GM23338 (cell line): Measurements from ENCODE around the gene PCGF3. TPM values are rescaled to one million over a fixed set of nuclear protein-coding genes. Genes with fewer than 3 reads are reported as not detected.

ENCODE experiments used
- ATAC-seq: fragments of 200-7000 bp; cut with Tn5 transposase; 3 replicates; pipeline ENCODE4 v1.9.1; 2020
- DNase-seq: peaks from one replicate; pipeline ENCODE4 v3.0.0-alpha.2; 2015; ENCODE audit warnings: low spot score
- H2AFZ ChIP-seq: fragments of 200-600 bp; sonication (generic); 2 replicates; pipeline ENCODE4 v1.8.0; 2016; ENCODE audit warnings: antibody characterized with exemption, mild to moderate bottlenecking, moderate library complexity
- H3F3A ChIP-seq: fragments of 200-600 bp; sonication (generic); replicated peaks from 2 replicates; pipeline ENCODE4 v1.8.0; 2017; ENCODE audit warnings: antibody characterized with exemption, mixed run types, low read depth
- H3K27ac ChIP-seq: fragments of 200-600 bp; sonication (generic); 2 replicates; pipeline ENCODE4 v1.6.1; 2016; ENCODE audit warnings: low read depth
- H3K27me3 ChIP-seq: fragments of 200-600 bp; sonication (generic); 2 replicates; pipeline ENCODE4 v1.8.0; 2016; ENCODE audit warnings: mild to moderate bottlenecking, mixed run types, moderate library complexity; ENCODE audit not compliant: insufficient read depth
- H3K36me3 ChIP-seq: fragments of 200-600 bp; sonication (generic); 2 replicates; pipeline ENCODE4 v1.8.0; 2016; ENCODE audit warnings: mild to moderate bottlenecking; ENCODE audit not compliant: insufficient read depth
- H3K4me1 ChIP-seq: fragments of 200-600 bp; sonication (generic); 2 replicates; pipeline ENCODE4 v1.8.0; 2016; ENCODE audit warnings: mild to moderate bottlenecking, moderate library complexity; ENCODE audit not compliant: insufficient read depth
- H3K4me2 ChIP-seq: fragments of 200-600 bp; sonication (generic); 2 replicates; pipeline ENCODE4 v1.7.1; 2017; ENCODE audit warnings: mixed run types
- H3K4me3 ChIP-seq: fragments of 200-600 bp; sonication (generic); 2 replicates; pipeline ENCODE4 v1.6.1; 2016; ENCODE audit warnings: mixed run types
- H3K79me2 ChIP-seq: fragments of 200-600 bp; sonication (generic); replicated peaks from 2 replicates; pipeline ENCODE4 v1.8.0; 2017; ENCODE audit warnings: mild to moderate bottlenecking; ENCODE audit not compliant: insufficient read depth
- H3K9me2 ChIP-seq: fragments of 200-600 bp; sonication (generic); 2 replicates; pipeline ENCODE4 v1.8.0; 2017; ENCODE audit not compliant: insufficient read depth
- H4K20me1 ChIP-seq: fragments of 200-600 bp; sonication (generic); replicated peaks from 2 replicates; pipeline ENCODE4 v1.8.0; 2017; ENCODE audit warnings: mild to moderate bottlenecking; ENCODE audit not compliant: insufficient read depth
- H3K27ac Mint-ChIP-seq: 2 replicates; pipeline ENCODE4 v1.8.0; 2020; ENCODE audit warnings: inconsistent platforms, mild to moderate bottlenecking, moderate library complexity, mixed read lengths
- H3K27me3 Mint-ChIP-seq: 3 replicates; pipeline ENCODE4 v1.8.0; 2022; ENCODE audit warnings: low read depth, mild to moderate bottlenecking, moderate library complexity, mixed read lengths, inconsistent platforms; ENCODE audit not compliant: insufficient read depth, poor library complexity
- H3K36me3 Mint-ChIP-seq: 3 replicates; pipeline ENCODE4 v1.8.0; 2021; ENCODE audit warnings: low read depth, mild to moderate bottlenecking, inconsistent platforms, moderate library complexity, mixed read lengths
- H3K4me1 Mint-ChIP-seq: 3 replicates; pipeline ENCODE4 v1.8.0; 2020; ENCODE audit warnings: mild to moderate bottlenecking, inconsistent platforms, mixed read lengths
- H3K4me3 Mint-ChIP-seq: 3 replicates; pipeline ENCODE4 v1.8.0; 2021; ENCODE audit warnings: moderate library complexity, mild to moderate bottlenecking, inconsistent platforms, mixed read lengths
- H3K9me3 Mint-ChIP-seq: 3 replicates; pipeline ENCODE4 v1.8.0; 2020; ENCODE audit warnings: moderate library complexity, mild to moderate bottlenecking, inconsistent platforms, mixed read lengths
- CREB1 ChIP-seq: fragments of 250-450 bp; sonication (Bioruptor Pico); IDR thresholded peaks from 2 replicates; pipeline ENCODE4 v1.5.0; 2020; ENCODE audit warnings: low read depth, mild to moderate bottlenecking, moderate library complexity
- EZH2phosphoT487 ChIP-seq: fragments of 200-600 bp; sonication (generic); IDR thresholded peaks from one replicate; pipeline ENCODE4 v1.8.1; 2018; ENCODE audit warnings: antibody characterized with exemption; ENCODE audit not compliant: unreplicated experiment
- JUNB ChIP-seq: IDR thresholded peaks from one replicate; pipeline ENCODE4 v1.6.1; 2016; ENCODE audit warnings: antibody characterized with exemption; ENCODE audit not compliant: unreplicated experiment
- NANOG ChIP-seq: IDR thresholded peaks from 2 replicates; pipeline ENCODE4 v1.6.1; 2016; ENCODE audit warnings: antibody characterized with exemption, borderline replicate concordance
- POLR2AphosphoS5 ChIP-seq: IDR thresholded peaks from 2 replicates; pipeline ENCODE4 v1.6.1; 2016; ENCODE audit warnings: antibody characterized with exemption, low read depth
- STAT1 ChIP-seq: IDR thresholded peaks from one replicate; pipeline ENCODE4 v1.6.1; 2016; ENCODE audit warnings: antibody characterized with exemption; ENCODE audit not compliant: unreplicated experiment
- ZNF114 ChIP-seq: fragments of 250-450 bp; sonication (Bioruptor Pico); IDR thresholded peaks from 2 replicates; pipeline ENCODE4 v1.5.0; 2020; ENCODE audit warnings: mild to moderate bottlenecking, moderate library complexity
- ZNF331 ChIP-seq: fragments of 250-450 bp; sonication (Bioruptor Pico); IDR thresholded peaks from 2 replicates; pipeline ENCODE4 v1.5.0; 2020; ENCODE audit warnings: low read depth, mild to moderate bottlenecking, moderate library complexity
- polyA plus RNA-seq: library from polyadenylated mRNA; unstranded; fragments of >200 nt; fragmentation: Nextera tagmentation; extraction: Ambion mirVana; gene quantifications from 2 replicates; pipeline ENCODE4 v1.2.1, GENCODE V29; 2016
- total RNA-seq: library from RNA; depleted of rRNA; stranded (reverse); fragments of >200 nt; shearing (Covaris generic); gene quantifications from 2 replicates; pipeline ENCODE4 v1.2.3, GENCODE V29; 2014
- TF ChIP-seq, protein P1 (sequence below): IDR thresholded peaks from 2 replicates; pipeline ENCODE4 v1.6.1; 2016; ENCODE audit warnings: antibody characterized with exemption
- TF ChIP-seq, protein P2 (sequence below): fragments of 250-450 bp; sonication (Bioruptor Pico); IDR thresholded peaks from 2 replicates; pipeline ENCODE4 v1.5.0; 2020; ENCODE audit warnings: mild to moderate bottlenecking, moderate library complexity
- TF ChIP-seq, protein P3 (sequence below), 2 experiments: fragments of 200-600 bp in 1 of 2; sonication (generic) in 1 of 2; conservative IDR thresholded peaks; 2 replicates each; pipeline versions ENCODE4 v1.5.1 to v1.6.1; 2016 to 2017; ENCODE audit warnings: antibody characterized with exemption in 2 of 2, low read depth in 2 of 2, mild to moderate bottlenecking in 2 of 2, moderate library complexity in 1 of 2

The PCGF3 gene
- total and polyA plus RNA-seq, 2 experiments from 2014 or later = 33.1 to 49.0 TPM

DNA sequence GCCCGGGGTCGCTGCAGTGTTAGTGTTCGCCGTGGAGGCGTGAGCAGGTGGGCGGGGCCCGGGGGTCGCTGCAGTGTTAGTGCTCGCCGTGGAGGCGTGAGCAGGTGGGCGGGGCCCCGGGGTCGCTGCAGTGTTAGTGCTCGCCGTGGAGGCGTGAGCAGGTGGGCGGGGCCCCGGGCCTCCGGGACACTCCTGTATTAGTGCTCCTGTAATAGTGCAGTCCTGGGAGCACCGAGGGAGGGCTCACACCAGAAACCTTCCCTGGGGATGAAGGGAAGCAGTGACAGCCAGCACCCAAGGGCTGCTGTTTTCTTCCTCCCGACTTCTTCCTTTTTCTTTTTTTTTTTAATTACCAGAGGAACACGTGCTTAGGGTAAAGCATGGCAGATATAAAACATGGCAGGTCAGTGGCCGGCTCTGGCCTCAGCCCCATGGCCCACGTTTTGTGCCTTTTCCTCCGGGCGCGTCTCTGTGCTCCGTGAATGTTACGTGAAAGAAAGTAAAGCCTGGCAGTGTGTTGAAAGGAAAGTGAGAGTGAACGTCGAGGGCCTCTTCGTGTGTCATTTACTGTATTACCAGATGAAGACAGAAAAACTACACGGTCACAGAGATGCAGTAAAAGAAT, 42.0 kb downstream of the PCGF3 start:
- H3K9me2 ChIP-seq = no peaks in the 10 kb centered on the region
- 0 out of 2 replicates have a peak, but pooled peaks cover 3% of the 10 kb centered on the region for H3K36me3 ChIP-seq

DNA sequence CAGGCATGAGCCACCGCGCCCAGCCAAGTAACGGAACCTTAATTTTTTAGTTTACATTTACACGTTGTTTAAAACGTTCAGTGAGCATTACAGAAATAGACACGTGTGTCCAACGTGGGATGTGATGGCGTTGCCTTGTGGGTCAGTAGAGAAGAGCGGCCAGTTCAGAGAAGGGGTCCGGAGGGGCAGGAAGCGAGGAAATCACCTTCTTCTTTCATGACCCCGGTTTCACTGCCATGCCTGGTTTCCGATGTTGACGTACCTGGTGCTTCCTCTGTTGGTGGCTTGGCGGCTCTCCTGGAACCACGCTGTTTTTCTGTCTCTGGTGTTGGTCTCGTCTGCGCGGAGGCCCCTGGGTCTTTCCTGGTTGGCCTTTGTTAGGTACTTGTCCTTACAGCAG, 42.8 kb downstream of the PCGF3 start:
- no peaks in the 10 kb centered on the region; the same call in 2 of the 3 replicates for H3K4me1 Mint-ChIP-seq
- ATAC-seq = no peak

More for the DNA sequence above, 42.0 kb downstream of the PCGF3 start:
- no peak overlapping the region for H3K27ac ChIP-seq
- no peak overlapping the region for H3K4me2 ChIP-seq
- DNase-seq (no peak), ATAC-seq (no peak)
- Mint-ChIP-seq H3K27me3 (peaks cover 3% of the 10 kb centered on the region), H3K9me3 (peaks cover 14% of the 10 kb centered on the region), H3K4me3 (peak overlapping the region; percentile 21; the same call in 1 of the 3 replicates), H3K4me1 (no peaks in the 10 kb centered on the region; the same call in 2 of the 3 replicates), H3K36me3 (peaks cover 58% of the 10 kb centered on the region), H3K27ac (no peak overlapping the region)
- peaks cover 14% of the 10 kb centered on the region for H4K20me1 ChIP-seq
- H2AFZ ChIP-seq = no peak overlapping the region
- H3K27me3 ChIP-seq = no peaks in the 10 kb centered on the region
- H3K4me1 ChIP-seq = no peaks in the 10 kb centered on the region
- H3K4me3 ChIP-seq = no peak overlapping the region
- TF ChIP-seq CREB1 = no peak
- H3K79me2 ChIP-seq = peaks cover 38% of the 10 kb centered on the region
- no peaks in the 10 kb centered on the region; the same call in 1 of the 2 replicates for H3F3A ChIP-seq

More for the DNA sequence above, 42.8 kb downstream of the PCGF3 start:
- peaks cover 3% of the 10 kb centered on the region for H3K27me3 Mint-ChIP-seq
- no peaks in the 10 kb centered on the region for H3K9me2 ChIP-seq
- 0 out of 2 replicates have a peak, but pooled peaks cover 3% of the 10 kb centered on the region for H3K36me3 ChIP-seq
- no peaks in the 10 kb centered on the region for H3K27me3 ChIP-seq
- no peak overlapping the region for H3K4me3 ChIP-seq
- no peak overlapping the region for H3K4me2 ChIP-seq
- H3K27ac ChIP-seq = no peak overlapping the region
- H3K9me3 Mint-ChIP-seq = peaks cover 15% of the 10 kb centered on the region
- H3K4me3 Mint-ChIP-seq = no peak overlapping the region
- peaks cover 38% of the 10 kb centered on the region for H3K79me2 ChIP-seq
- H2AFZ ChIP-seq = no peak overlapping the region
- no peak overlapping the region for H3K27ac Mint-ChIP-seq
- no peaks in the 10 kb centered on the region; the same call in 1 of the 2 replicates for H3F3A ChIP-seq
- no peak for DNase-seq
- TF ChIP-seq, protein P1, sequence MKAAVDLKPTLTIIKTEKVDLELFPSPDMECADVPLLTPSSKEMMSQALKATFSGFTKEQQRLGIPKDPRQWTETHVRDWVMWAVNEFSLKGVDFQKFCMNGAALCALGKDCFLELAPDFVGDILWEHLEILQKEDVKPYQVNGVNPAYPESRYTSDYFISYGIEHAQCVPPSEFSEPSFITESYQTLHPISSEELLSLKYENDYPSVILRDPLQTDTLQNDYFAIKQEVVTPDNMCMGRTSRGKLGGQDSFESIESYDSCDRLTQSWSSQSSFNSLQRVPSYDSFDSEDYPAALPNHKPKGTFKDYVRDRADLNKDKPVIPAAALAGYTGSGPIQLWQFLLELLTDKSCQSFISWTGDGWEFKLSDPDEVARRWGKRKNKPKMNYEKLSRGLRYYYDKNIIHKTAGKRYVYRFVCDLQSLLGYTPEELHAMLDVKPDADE = no peak
- TF ChIP-seq CREB1 (no peak), ZNF114 (no peak), JUNB (no peak), NANOG (no peak), STAT1 (no peak), ZNF331 (CRISPR knock-in tag) (no peak), POLR2AphosphoS5 (no peak), EZH2phosphoT487 (no peak)
- TF ChIP-seq, protein P2, sequence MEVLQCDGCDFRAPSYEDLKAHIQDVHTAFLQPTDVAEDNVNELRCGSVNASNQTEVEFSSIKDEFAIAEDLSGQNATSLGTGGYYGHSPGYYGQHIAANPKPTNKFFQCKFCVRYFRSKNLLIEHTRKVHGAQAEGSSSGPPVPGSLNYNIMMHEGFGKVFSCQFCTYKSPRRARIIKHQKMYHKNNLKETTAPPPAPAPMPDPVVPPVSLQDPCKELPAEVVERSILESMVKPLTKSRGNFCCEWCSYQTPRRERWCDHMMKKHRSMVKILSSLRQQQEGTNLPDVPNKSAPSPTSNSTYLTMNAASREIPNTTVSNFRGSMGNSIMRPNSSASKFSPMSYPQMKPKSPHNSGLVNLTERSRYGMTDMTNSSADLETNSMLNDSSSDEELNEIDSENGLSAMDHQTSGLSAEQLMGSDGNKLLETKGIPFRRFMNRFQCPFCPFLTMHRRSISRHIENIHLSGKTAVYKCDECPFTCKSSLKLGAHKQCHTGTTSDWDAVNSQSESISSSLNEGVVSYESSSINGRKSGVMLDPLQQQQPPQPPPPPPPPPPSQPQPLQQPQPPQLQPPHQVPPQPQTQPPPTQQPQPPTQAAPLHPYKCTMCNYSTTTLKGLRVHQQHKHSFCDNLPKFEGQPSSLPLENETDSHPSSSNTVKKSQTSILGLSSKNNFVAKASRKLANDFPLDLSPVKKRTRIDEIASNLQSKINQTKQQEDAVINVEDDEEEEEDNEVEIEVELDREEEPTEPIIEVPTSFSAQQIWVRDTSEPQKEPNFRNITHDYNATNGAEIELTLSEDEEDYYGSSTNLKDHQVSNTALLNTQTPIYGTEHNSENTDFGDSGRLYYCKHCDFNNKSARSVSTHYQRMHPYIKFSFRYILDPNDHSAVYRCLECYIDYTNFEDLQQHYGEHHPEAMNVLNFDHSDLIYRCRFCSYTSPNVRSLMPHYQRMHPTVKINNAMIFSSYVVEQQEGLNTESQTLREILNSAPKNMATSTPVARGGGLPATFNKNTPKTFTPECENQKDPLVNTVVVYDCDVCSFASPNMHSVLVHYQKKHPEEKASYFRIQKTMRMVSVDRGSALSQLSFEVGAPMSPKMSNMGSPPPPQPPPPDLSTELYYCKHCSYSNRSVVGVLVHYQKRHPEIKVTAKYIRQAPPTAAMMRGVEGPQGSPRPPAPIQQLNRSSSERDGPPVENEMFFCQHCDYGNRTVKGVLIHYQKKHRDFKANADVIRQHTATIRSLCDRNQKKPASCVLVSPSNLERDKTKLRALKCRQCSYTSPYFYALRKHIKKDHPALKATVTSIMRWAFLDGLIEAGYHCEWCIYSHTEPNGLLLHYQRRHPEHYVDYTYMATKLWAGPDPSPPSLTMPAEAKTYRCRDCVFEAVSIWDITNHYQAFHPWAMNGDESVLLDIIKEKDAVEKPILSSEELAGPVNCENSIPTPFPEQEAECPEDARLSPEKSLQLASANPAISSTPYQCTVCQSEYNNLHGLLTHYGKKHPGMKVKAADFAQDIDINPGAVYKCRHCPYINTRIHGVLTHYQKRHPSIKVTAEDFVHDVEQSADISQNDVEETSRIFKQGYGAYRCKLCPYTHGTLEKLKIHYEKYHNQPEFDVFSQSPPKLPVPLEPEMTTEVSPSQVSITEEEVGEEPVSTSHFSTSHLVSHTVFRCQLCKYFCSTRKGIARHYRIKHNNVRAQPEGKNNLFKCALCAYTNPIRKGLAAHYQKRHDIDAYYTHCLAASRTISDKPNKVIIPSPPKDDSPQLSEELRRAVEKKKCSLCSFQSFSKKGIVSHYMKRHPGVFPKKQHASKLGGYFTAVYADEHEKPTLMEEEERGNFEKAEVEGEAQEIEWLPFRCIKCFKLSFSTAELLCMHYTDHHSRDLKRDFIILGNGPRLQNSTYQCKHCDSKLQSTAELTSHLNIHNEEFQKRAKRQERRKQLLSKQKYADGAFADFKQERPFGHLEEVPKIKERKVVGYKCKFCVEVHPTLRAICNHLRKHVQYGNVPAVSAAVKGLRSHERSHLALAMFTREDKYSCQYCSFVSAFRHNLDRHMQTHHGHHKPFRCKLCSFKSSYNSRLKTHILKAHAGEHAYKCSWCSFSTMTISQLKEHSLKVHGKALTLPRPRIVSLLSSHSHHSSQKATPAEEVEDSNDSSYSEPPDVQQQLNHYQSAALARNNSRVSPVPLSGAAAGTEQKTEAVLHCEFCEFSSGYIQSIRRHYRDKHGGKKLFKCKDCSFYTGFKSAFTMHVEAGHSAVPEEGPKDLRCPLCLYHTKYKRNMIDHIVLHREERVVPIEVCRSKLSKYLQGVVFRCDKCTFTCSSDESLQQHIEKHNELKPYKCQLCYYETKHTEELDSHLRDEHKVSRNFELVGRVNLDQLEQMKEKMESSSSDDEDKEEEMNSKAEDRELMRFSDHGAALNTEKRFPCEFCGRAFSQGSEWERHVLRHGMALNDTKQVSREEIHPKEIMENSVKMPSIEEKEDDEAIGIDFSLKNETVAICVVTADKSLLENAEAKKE (CRISPR knock-in tag) = no peak
- TF ChIP-seq, protein P3, sequence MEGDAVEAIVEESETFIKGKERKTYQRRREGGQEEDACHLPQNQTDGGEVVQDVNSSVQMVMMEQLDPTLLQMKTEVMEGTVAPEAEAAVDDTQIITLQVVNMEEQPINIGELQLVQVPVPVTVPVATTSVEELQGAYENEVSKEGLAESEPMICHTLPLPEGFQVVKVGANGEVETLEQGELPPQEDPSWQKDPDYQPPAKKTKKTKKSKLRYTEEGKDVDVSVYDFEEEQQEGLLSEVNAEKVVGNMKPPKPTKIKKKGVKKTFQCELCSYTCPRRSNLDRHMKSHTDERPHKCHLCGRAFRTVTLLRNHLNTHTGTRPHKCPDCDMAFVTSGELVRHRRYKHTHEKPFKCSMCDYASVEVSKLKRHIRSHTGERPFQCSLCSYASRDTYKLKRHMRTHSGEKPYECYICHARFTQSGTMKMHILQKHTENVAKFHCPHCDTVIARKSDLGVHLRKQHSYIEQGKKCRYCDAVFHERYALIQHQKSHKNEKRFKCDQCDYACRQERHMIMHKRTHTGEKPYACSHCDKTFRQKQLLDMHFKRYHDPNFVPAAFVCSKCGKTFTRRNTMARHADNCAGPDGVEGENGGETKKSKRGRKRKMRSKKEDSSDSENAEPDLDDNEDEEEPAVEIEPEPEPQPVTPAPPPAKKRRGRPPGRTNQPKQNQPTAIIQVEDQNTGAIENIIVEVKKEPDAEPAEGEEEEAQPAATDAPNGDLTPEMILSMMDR (conservative IDR thresholded peaks at IDR 0.05; ENCODE audit: low read depth in 2 of 2) = no peak
- H3K36me3 Mint-ChIP-seq = peaks cover 57% of the 10 kb centered on the region
- H4K20me1 ChIP-seq = peaks cover 14% of the 10 kb centered on the region
- no peaks in the 10 kb centered on the region for H3K4me1 ChIP-seq
